WTC11 (cell line): ENCODE data around the gene OR4K5. TPM values are rescaled to one million over a fixed set of nuclear protein-coding genes. Genes with fewer than 3 reads are reported as not detected.

Experiments
- total RNA-seq: library from RNA; stranded (reverse); gene quantifications from 3 replicates; pipeline ENCODE4 v1.2.3, GENCODE V29; 2021

OR4K5 gene
- total RNA-seq, 1 experiment from 2014 or later = not detected

Other genes starting within 250 kb of the OR4K5 start
- gene OR11H2, start 206.7 kb upstream of the OR4K5 start, total RNA-seq = not detected in 3 replicates
- not detected in 3 replicates for gene OR4Q3, start 177.0 kb upstream of the OR4K5 start, total RNA-seq
- not detected in 3 replicates for gene OR4M1, start 147.1 kb upstream of the OR4K5 start, total RNA-seq
- gene OR4N2, start 116.8 kb upstream of the OR4K5 start, total RNA-seq = not detected in 3 replicates
- not detected in 3 replicates for gene OR4K2, start 45.5 kb upstream of the OR4K5 start, total RNA-seq
- gene OR4K1, start 10.3 kb downstream of the OR4K5 start, total RNA-seq = not detected in 3 replicates
- gene OR4K15, start 55.0 kb downstream of the OR4K5 start, total RNA-seq = not detected in 3 replicates
- gene OR4Q2, start 81.6 kb downstream of the OR4K5 start, total RNA-seq = not detected in 3 replicates
- gene OR4K14, start 98.7 kb downstream of the OR4K5 start, total RNA-seq = not detected in 3 replicates
- not detected in 3 replicates for gene OR4K13, start 115.4 kb downstream of the OR4K5 start, total RNA-seq
- not detected in 3 replicates for gene OR4L1, start 139.4 kb downstream of the OR4K5 start, total RNA-seq
- gene OR4K17, start 190.1 kb downstream of the OR4K5 start, total RNA-seq = not detected in 3 replicates
- gene OR4N5, start 218.2 kb downstream of the OR4K5 start, total RNA-seq = not detected in 3 replicates